Esophagus squamous epithelium (tissue), 4 donors: ENCODE measurements around the gene NPEPPS.
"Not testable (repeated sequence)": the region's sequence is repeated elsewhere in the genome, so short reads cannot be mapped to it uniquely, and the experiment has no call there.

Experiments used
- POLR2A ChIP-seq, 4 donors: fragments of 450-650 bp; IDR thresholded peaks; one replicate each; pipeline ENCODE4 v1.6.1; 2017; ENCODE audit warnings: antibody characterized with exemption in 4 of 4, mild to moderate bottlenecking in 4 of 4, moderate library complexity in 3 of 4
- TF ChIP-seq, protein P1 (sequence below), 6 experiments: fragments of 450-650 bp in 4 of 6; fragments of 200-600 bp in 2 of 6; sonication (generic) in 2 of 6; IDR thresholded peaks; one replicate each; pipeline ENCODE4 v1.5.1; 2016 to 2019; ENCODE audit warnings: antibody characterized with exemption in 6 of 6, mild to moderate bottlenecking in 4 of 6, moderate library complexity in 4 of 6

DNA sequence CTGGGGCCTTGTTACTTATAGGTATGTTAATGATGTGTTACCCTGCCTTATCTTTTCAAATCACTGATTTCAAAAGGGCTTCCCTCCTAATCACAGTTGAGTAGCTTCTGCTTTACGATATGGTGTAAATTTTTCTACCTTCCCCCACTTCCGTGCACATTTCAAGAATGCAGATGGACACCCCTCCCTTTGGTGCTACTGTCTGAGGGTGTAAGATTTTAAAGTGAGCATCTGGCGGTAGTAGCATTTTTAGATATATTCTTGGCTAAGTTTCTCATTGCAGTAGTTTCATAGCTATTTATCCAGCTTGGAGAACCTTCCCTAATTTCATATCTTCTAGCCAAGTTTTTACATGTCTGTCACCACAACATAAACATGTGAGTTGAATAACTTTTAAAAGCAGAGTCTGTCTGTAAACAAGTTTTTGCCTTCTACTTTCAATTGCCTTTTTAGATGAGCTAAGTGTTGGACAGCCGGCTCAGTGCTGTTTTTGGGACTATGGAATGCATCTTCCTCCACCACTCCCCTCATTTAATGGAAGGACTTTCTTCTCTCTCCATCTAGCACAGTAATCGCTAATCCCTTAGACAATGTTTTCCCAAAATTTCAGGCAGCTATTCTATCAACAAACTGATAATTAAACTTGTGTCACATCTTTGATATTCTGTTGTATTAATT is 55.6 kb downstream of the NPEPPS start:
- TF ChIP-seq, protein P1, sequence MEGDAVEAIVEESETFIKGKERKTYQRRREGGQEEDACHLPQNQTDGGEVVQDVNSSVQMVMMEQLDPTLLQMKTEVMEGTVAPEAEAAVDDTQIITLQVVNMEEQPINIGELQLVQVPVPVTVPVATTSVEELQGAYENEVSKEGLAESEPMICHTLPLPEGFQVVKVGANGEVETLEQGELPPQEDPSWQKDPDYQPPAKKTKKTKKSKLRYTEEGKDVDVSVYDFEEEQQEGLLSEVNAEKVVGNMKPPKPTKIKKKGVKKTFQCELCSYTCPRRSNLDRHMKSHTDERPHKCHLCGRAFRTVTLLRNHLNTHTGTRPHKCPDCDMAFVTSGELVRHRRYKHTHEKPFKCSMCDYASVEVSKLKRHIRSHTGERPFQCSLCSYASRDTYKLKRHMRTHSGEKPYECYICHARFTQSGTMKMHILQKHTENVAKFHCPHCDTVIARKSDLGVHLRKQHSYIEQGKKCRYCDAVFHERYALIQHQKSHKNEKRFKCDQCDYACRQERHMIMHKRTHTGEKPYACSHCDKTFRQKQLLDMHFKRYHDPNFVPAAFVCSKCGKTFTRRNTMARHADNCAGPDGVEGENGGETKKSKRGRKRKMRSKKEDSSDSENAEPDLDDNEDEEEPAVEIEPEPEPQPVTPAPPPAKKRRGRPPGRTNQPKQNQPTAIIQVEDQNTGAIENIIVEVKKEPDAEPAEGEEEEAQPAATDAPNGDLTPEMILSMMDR (IDR thresholded peaks at IDR 0.05), result not testable (repeated sequence)
- TF ChIP-seq POLR2A (IDR thresholded peaks at IDR 0.05), result not testable (repeated sequence)
